ENCODE results near the gene DNAJA3. TPM values are rescaled to one million over a fixed set of nuclear protein-coding genes. Genes with fewer than 3 reads are reported as not detected.

The DNAJA3 gene
- total and polyA plus RNA-seq, 10 of the 15 experiments (the other 5 are each of a cell fraction or from before 2014, with no cell fraction given), result 8.4 to 141 (median 60.8) TPM

- DNase-seq (ENCODE audit: low read depth, low spot score), result no peak
- intact Hi-C loops (cut with micrococcal nuclease; ENCODE audit: unreplicated experiment), result no loop called here
- no peak overlapping the region for H3K4me2 ChIP-seq (ENCODE audit: control insufficient read depth, insufficient read depth)
- ChIA-PET POLR2A (interaction anchor here (0.5 kb wide), 1 partner anchor 64 kb away, joined by 4 read pairs; no protein-coding TSS in a partner anchor), CTCF (no interaction called here), RAD21 (ENCODE audit: unreplicated experiment) (no interaction called here), SMC1A (ENCODE audit: uncharacterized antibody, unreplicated experiment) (interaction anchor here (0.8 kb wide), 1 partner anchor 160 kb away, joined by 3 read pairs; no protein-coding TSS in a partner anchor)
- H2AFZ ChIP-seq (ENCODE audit: control insufficient read depth, low read depth, low read length), result no peak overlapping the region
- no peaks in the 10 kb centered on the region for H3K4me1 ChIP-seq (ENCODE audit: control insufficient read depth, insufficient read depth, low read length)
- H3K27me3 ChIP-seq (replicated peaks in 1 of 2; ENCODE audit: control insufficient read depth in 2 of 2, insufficient read depth in 2 of 2, low read length in 1 of 2), result no peaks in the 10 kb centered on the region
- no peak overlapping the region for H3K9ac ChIP-seq (ENCODE audit: control insufficient read depth, insufficient read depth, low read length)
- no peaks in the 10 kb centered on the region; the same call in 1 of the 2 replicates for H4K20me1 ChIP-seq (ENCODE audit: control insufficient read depth, insufficient read depth)
- no peaks in the 10 kb centered on the region for H3K9me3 ChIP-seq (replicated peaks; ENCODE audit: control insufficient read depth, insufficient read depth, low read length)
- no peak overlapping the region for H3K4me3 ChIP-seq
- ATAC-seq, result no peak
- 97% methylated on average over 22 of the region's 22 CpGs for WGBS (ENCODE audit: insufficient coverage, insufficient replicate concordance, low lambda C conversion rate, missing lambda C conversion rate)
- no TSS peak for BruUV-seq (replicated peaks)
- FAIRE-seq, result no peak
- H3K36me3 ChIP-seq (ENCODE audit: control insufficient read depth in 2 of 2, insufficient read depth in 2 of 2, low read length in 1 of 2), result peaks cover 8 to 9% of the 10 kb centered on the region in 2 experiments; a peak in 3 of 4 replicates
- no peak overlapping the region for H3K27ac ChIP-seq (ENCODE audit: control insufficient read depth, insufficient read depth)
- no peaks in the 10 kb centered on the region for H3K79me2 ChIP-seq (ENCODE audit: control insufficient read depth, insufficient read depth, low read length)
- TF ChIP-seq PAX8 (IDR thresholded peaks at IDR 0.05), result no peak
- peak; percentile 54; the same call in 1 of the 2 replicates for TF ChIP-seq POLR2A (IDR thresholded peaks at IDR 0.05; ENCODE audit: low read depth, low read length)
- in situ Hi-C loops (cut with MboI), result no loop called here
These were observed 38.0 kb downstream of the DNAJA3 start for GRCh38 chr16:4463522-4464163.

- Histone ChIP-seq H3K27ac (ENCODE audit: control insufficient read depth, insufficient read depth) (no peak overlapping the region), H3K9me3 (replicated peaks; ENCODE audit: control insufficient read depth, insufficient read depth, low read length) (no peaks in the 10 kb centered on the region), H3K36me3 (ENCODE audit: control insufficient read depth in 2 of 2, insufficient read depth in 2 of 2, low read length in 1 of 2) (peaks cover 5 to 11% of the 10 kb centered on the region in 2 experiments; a peak in 3 of 4 replicates), H2AFZ (ENCODE audit: control insufficient read depth, low read depth, low read length) (no peak overlapping the region), H3K4me2 (ENCODE audit: control insufficient read depth, insufficient read depth) (no peak overlapping the region), H3K9ac (ENCODE audit: control insufficient read depth, insufficient read depth, low read length) (no peak overlapping the region), H3K4me1 (ENCODE audit: control insufficient read depth, insufficient read depth, low read length) (no peaks in the 10 kb centered on the region), H4K20me1 (ENCODE audit: control insufficient read depth, insufficient read depth) (no peaks in the 10 kb centered on the region; the same call in 1 of the 2 replicates), H3K4me3 (no peak overlapping the region), H3K27me3 (replicated peaks in 1 of 2; ENCODE audit: control insufficient read depth in 2 of 2, insufficient read depth in 2 of 2, low read length in 1 of 2) (no peaks in the 10 kb centered on the region), H3K79me2 (ENCODE audit: control insufficient read depth, insufficient read depth, low read length) (no peaks in the 10 kb centered on the region)
- no peak for ATAC-seq
- WGBS (ENCODE audit: insufficient coverage, insufficient replicate concordance, low lambda C conversion rate, missing lambda C conversion rate), result 88% methylated on average over 30 of the region's 32 CpGs
- ChIA-PET SMC1A (ENCODE audit: uncharacterized antibody, unreplicated experiment) (no interaction called here), RAD21 (ENCODE audit: unreplicated experiment) (no interaction called here), POLR2A (no interaction called here), CTCF (no interaction called here)
- intact Hi-C loops (cut with micrococcal nuclease; ENCODE audit: unreplicated experiment) (no loop called here), in situ Hi-C loops (cut with MboI) (no loop called here)
- DNase-seq (ENCODE audit: low read depth, low spot score), result no peak
- TF ChIP-seq RUNX3 (IDR thresholded peaks at IDR 0.05; ENCODE audit: low read length) (no peak), TBL1XR1 (IDR thresholded peaks at IDR 0.05; ENCODE audit: low read depth, low read length) (no peak), CBFB (IDR thresholded peaks at IDR 0.05; ENCODE audit: low read depth) (no peak), NRF1 (conservative IDR thresholded peaks at IDR 0.05; ENCODE audit: low read depth, low read length) (no peak), POLR2A (IDR thresholded peaks at IDR 0.05; ENCODE audit: low read depth, low read length) (peak; percentile 25; the same call in 1 of the 2 replicates), POLR2AphosphoS5 (IDR thresholded peaks at IDR 0.05; ENCODE audit: low read length) (no peak), CTCF (IDR thresholded peaks at IDR 0.05 in 2 of 3, conservative IDR thresholded peaks at IDR 0.05 in 1 of 3; ENCODE audit: control insufficient read depth in 2 of 3, extremely low read depth in 1 of 3, insufficient read depth in 1 of 3, low read depth in 3 of 3, low read length in 3 of 3) (no peak)
- no peak for FAIRE-seq
- no TSS peak for BruUV-seq (replicated peaks)
These were observed 40.5 kb downstream of the DNAJA3 start for GRCh38 chr16:4465977-4466779.

All from GM12878 (cell line).